ENCODE measurements around the gene HSPA4L. TPM values are rescaled to one million over a fixed set of nuclear protein-coding genes. Genes with fewer than 3 reads are reported as not detected.
A peak's percentile ranks its signal among the peaks of the same experiment; 100 is the strongest.

The HSPA4L gene
- total RNA-seq, 1 experiment from 2014 or later = 18.6 TPM

DNA sequence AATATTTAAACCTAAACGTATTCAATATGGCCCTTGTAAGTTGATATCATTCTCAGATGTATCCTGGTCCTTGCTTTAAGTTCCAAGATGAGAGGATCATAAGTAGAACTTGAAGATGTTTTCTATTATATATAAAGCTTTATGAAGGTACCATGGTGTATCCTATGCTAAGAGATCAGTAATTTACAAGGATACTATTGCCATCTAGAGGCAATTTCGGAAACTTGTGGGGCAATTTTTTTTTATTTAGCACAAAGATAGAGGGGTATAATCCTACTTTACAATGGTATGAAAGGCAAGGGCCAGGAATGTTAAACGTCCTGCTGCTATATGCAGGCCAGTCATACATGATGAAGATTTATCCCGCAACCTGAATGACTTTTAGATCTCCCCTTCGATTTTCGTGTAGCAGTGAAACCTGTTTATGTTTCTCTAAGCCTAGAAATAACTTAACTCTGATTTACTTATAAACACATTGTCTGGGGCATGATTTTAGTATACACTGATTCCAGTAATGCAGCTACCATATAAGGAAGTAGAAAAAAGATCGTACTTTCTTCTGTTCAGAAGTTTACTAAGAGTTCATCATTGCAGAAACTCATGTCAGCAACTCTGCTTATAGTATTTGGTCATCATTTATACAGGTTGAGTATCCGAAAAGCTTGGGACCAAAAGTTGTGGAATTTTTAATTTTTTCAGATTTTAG is 49.3 kb upstream of the HSPA4L start:
- peak overlapping the region; percentile 55 for H2AFZ ChIP-seq (ENCODE audit: low read depth, low read length, poor library complexity, severe bottlenecking)
- no peaks in the 10 kb centered on the region for H3K27me3 ChIP-seq (ENCODE audit: insufficient read depth, low read length)
- TF ChIP-seq, protein P1, sequence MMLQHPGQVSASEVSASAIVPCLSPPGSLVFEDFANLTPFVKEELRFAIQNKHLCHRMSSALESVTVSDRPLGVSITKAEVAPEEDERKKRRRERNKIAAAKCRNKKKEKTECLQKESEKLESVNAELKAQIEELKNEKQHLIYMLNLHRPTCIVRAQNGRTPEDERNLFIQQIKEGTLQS (IDR thresholded peaks at IDR 0.05) = no peak
- TF ChIP-seq JUND (IDR thresholded peaks at IDR 0.05) = no peak
- TF ChIP-seq TCF7L2 (IDR thresholded peaks at IDR 0.05; ENCODE audit: borderline replicate concordance, extremely low read depth, insufficient read depth, insufficient read length) = no peak
- peak; percentile 86 for TF ChIP-seq RAD21 (IDR thresholded peaks at IDR 0.05; ENCODE audit: low read depth)
- TF ChIP-seq CEBPB (IDR thresholded peaks at IDR 0.05; ENCODE audit: low read depth) = no peak
- TF ChIP-seq ELF1 (IDR thresholded peaks at IDR 0.05; ENCODE audit: borderline replicate concordance, low read depth) = no peak
- TF ChIP-seq, protein P2, sequence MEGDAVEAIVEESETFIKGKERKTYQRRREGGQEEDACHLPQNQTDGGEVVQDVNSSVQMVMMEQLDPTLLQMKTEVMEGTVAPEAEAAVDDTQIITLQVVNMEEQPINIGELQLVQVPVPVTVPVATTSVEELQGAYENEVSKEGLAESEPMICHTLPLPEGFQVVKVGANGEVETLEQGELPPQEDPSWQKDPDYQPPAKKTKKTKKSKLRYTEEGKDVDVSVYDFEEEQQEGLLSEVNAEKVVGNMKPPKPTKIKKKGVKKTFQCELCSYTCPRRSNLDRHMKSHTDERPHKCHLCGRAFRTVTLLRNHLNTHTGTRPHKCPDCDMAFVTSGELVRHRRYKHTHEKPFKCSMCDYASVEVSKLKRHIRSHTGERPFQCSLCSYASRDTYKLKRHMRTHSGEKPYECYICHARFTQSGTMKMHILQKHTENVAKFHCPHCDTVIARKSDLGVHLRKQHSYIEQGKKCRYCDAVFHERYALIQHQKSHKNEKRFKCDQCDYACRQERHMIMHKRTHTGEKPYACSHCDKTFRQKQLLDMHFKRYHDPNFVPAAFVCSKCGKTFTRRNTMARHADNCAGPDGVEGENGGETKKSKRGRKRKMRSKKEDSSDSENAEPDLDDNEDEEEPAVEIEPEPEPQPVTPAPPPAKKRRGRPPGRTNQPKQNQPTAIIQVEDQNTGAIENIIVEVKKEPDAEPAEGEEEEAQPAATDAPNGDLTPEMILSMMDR (IDR thresholded peaks at IDR 0.05 in 2 of 3, conservative IDR thresholded peaks at IDR 0.05 in 1 of 3; ENCODE audit: borderline replicate concordance in 1 of 3, insufficient read depth in 1 of 3, low read depth in 2 of 3, low read length in 2 of 3) = peak; percentile 40 to 84 (median 76); a peak in 5 of 6 replicates
- TF ChIP-seq EGR1 (IDR thresholded peaks at IDR 0.05; ENCODE audit: low read depth) = 0 out of 2 replicates have a peak, but pooled peaks have one; percentile 15
- ChIA-PET CTCF (interaction anchor here (0.6 to 5.7 kb wide), 12 partner anchors 9 to 487 kb away, joined by 3 to 96 read pairs (median 4); no protein-coding TSS in a partner anchor), POLR2A (no interaction called here), RAD21 (ENCODE audit: low non-redundant PET in 1 of 2, low total read pairs in 2 of 2, uncharacterized antibody in 2 of 2, unreplicated experiment in 2 of 2) (interaction anchor here (0.5 to 1.8 kb wide), 8 partner anchors 125 to 1376 kb away, joined by 3 to 7 read pairs (median 4); no protein-coding TSS in a partner anchor)
- no peaks in the 10 kb centered on the region for H3K36me3 ChIP-seq (ENCODE audit: control insufficient read depth in 1 of 2, insufficient read depth in 2 of 2, low read length in 2 of 2)
- H3K4me3 ChIP-seq (replicated peaks in 1 of 2; ENCODE audit: low read depth in 1 of 2, low read length in 2 of 2) = no peak overlapping the region
- H3K9me3 ChIP-seq (ENCODE audit: control insufficient read depth in 1 of 2, insufficient read depth in 1 of 2, low read depth in 1 of 2, low read length in 2 of 2) = no peaks in the 10 kb centered on the region
- H3K9ac ChIP-seq (ENCODE audit: low read length) = no peak overlapping the region
- H3K4me1 ChIP-seq (ENCODE audit: control insufficient read depth in 1 of 2, insufficient read depth in 2 of 2, low read length in 2 of 2) = no peaks in the 10 kb centered on the region
- intact Hi-C loops (cut with micrococcal nuclease) = loop anchor here (1.0 kb wide), 1 partner anchor 127 kb away; no protein-coding TSS in a partner anchor
- no peaks in the 10 kb centered on the region for H4K20me1 ChIP-seq (ENCODE audit: insufficient read depth)
- DNase-seq (ENCODE audit: low read depth, low spot score) (peak; percentile 41), ATAC-seq (peak; percentile 96)
- no TSS peak for BruUV-seq (replicated peaks)
- H3K79me2 ChIP-seq (ENCODE audit: insufficient read depth, low read length) = no peaks in the 10 kb centered on the region
- H3K9me2 ChIP-seq (ENCODE audit: insufficient read depth) = no peaks in the 10 kb centered on the region
- no peak overlapping the region for H3K27ac ChIP-seq (ENCODE audit: low read depth, low read length)
- peak overlapping the region; percentile 24 for H3K4me2 ChIP-seq (ENCODE audit: low read length)

Measured in HCT116 (cell line).